ENCODE results near the gene UBE2A. TPM values are rescaled to one million over a fixed set of nuclear protein-coding genes. Genes with fewer than 3 reads are reported as not detected.
A peak's percentile ranks its signal among the peaks of the same experiment; 100 is the strongest.

UBE2A gene
- total and polyA plus RNA-seq, 2 donors (not counting 1 experiment from before 2014, with no cell fraction given): 50.3 to 70.9 TPM

- Mint-ChIP-seq H3K4me3 (peak overlapping the region; percentile 97), H3K27ac (peak overlapping the region; percentile 99), H3K9me3 (ENCODE audit: insufficient read depth) (no peaks in the 10 kb centered on the region), H3K4me1 (peaks cover 42% of the 10 kb centered on the region), H3K27me3 (no peaks in the 10 kb centered on the region)
- TF ChIP-seq EZH2 (IDR thresholded peaks at IDR 0.05; ENCODE audit: borderline replicate concordance, insufficient read depth, low read depth, low read length, poor library complexity, severe bottlenecking): no peak
- no peak for TF ChIP-seq CTCF (IDR thresholded peaks at IDR 0.05)
- CTCF ChIA-PET: interaction anchor here (0.9 to 1.8 kb wide), 4 partner anchors 28 to 151 kb away, joined by 3 to 16 read pairs (median 4); partner anchors contain the start of gene SOWAHD
- ATAC-seq (ENCODE audit: low read depth): no peak
- peak overlapping the region; percentile 87 to 94 for H3K27ac ChIP-seq (ENCODE audit: low read length in 2 of 2)
- peaks cover 0 to 4% of the 10 kb centered on the region in 2 experiments for H3K36me3 ChIP-seq (replicated peaks in 1 of 2; ENCODE audit: control extremely low read depth in 1 of 2, control insufficient read depth in 1 of 2, extremely low read depth in 1 of 2, insufficient read depth in 2 of 2, low read length in 1 of 2)
- peak overlapping the region; percentile 73 for H3K4me2 ChIP-seq (replicated peaks; ENCODE audit: low read depth, low read length, poor library complexity, severe bottlenecking)
- H3K9me3 ChIP-seq (ENCODE audit: control extremely low read depth in 1 of 3, control insufficient read depth in 2 of 3, insufficient read depth in 1 of 3, low read length in 2 of 3): no peaks in the 10 kb centered on the region
- H3K79me2 ChIP-seq (ENCODE audit: control insufficient read depth, insufficient read depth, low read length): peaks cover 23% of the 10 kb centered on the region
- no peaks in the 10 kb centered on the region for H4K20me1 ChIP-seq (ENCODE audit: control insufficient read depth, insufficient read depth, low read length, poor library complexity, severe bottlenecking)
- H3K4me3 ChIP-seq (ENCODE audit: control extremely low read depth in 1 of 5, extremely low read depth in 1 of 5, insufficient read depth in 1 of 5, low read depth in 2 of 5, low read length in 4 of 5): peak overlapping the region in 4 of 5 experiments; percentile 54 to 78 (median 71)
- peak overlapping the region; percentile 76 for H3K9ac ChIP-seq (ENCODE audit: low read length)
- POLR2A ChIA-PET: interaction anchor here (0.6 to 2.5 kb wide), 4 partner anchors 11 to 264 kb away, joined by 3 to 17 read pairs (median 3); partner anchors contain the start of gene UBE2A
- H3K27me3 ChIP-seq (replicated peaks in 1 of 4; ENCODE audit: control extremely low read depth in 1 of 4, control insufficient read depth in 3 of 4, insufficient read depth in 4 of 4, low read length in 3 of 4): no peaks in the 10 kb centered on the region
- no peak for DNase-seq
- 60% methylated on average over 1 of the region's 7 CpGs for WGBS (ENCODE audit: insufficient coverage)
- peaks cover 12 to 29% of the 10 kb centered on the region in 2 donors for H3K4me1 ChIP-seq (ENCODE audit: control insufficient read depth in 2 of 2, insufficient read depth in 2 of 2, low read length in 2 of 2)
- peak overlapping the region; percentile 67 for H2AFZ ChIP-seq (ENCODE audit: insufficient read depth, low read depth, low read length, poor library complexity, severe bottlenecking)
- intact Hi-C loops (cut with micrococcal nuclease): loop anchor here (2.0 to 5.0 kb wide), 4 partner anchors 90 to 185 kb away; partner anchors contain the start of genes RPL39 and SLC25A5
Measured at GRCh38 chrX:119607018-119607389, 32.6 kb downstream of the UBE2A start.

GRCh38 chrX:119614776-119615175, 40.4 kb downstream of the UBE2A start:
- no peaks in the 10 kb centered on the region for H4K20me1 ChIP-seq (ENCODE audit: control insufficient read depth, insufficient read depth, low read length, poor library complexity, severe bottlenecking)
- H3K79me2 ChIP-seq (ENCODE audit: control insufficient read depth, insufficient read depth, low read length): no peaks in the 10 kb centered on the region
- H3K4me2 ChIP-seq (replicated peaks; ENCODE audit: low read depth, low read length, poor library complexity, severe bottlenecking): no peak overlapping the region
- POLR2A ChIA-PET: no interaction called here
- CTCF ChIA-PET: interaction anchor here (1.5 kb wide), 1 partner anchor 140 kb away, joined by 4 read pairs; no protein-coding TSS in a partner anchor
- H3K9ac ChIP-seq (ENCODE audit: low read length): no peak overlapping the region
- H3K9me3 ChIP-seq (ENCODE audit: control extremely low read depth in 1 of 3, control insufficient read depth in 2 of 3, insufficient read depth in 1 of 3, low read length in 2 of 3): no peaks in the 10 kb centered on the region
- peaks cover 56 to 65% of the 10 kb centered on the region in 2 donors for H3K4me1 ChIP-seq (ENCODE audit: control insufficient read depth in 2 of 2, insufficient read depth in 2 of 2, low read length in 2 of 2)
- Mint-ChIP-seq H3K4me1 (peaks cover 60% of the 10 kb centered on the region), H3K4me3 (no peak overlapping the region), H3K27ac (no peak overlapping the region), H3K27me3 (no peaks in the 10 kb centered on the region), H3K9me3 (ENCODE audit: insufficient read depth) (no peaks in the 10 kb centered on the region)
- intact Hi-C loops (cut with micrococcal nuclease): loop anchor here (5.0 kb wide), 1 partner anchor 73 kb away; no protein-coding TSS in a partner anchor
- WGBS (ENCODE audit: insufficient coverage): 87% methylated on average over 3 of the region's 13 CpGs
- H3K27ac ChIP-seq (ENCODE audit: low read length in 2 of 2): no peak overlapping the region
- TF ChIP-seq CTCF (IDR thresholded peaks at IDR 0.05): no peak
- no peak for TF ChIP-seq EZH2 (IDR thresholded peaks at IDR 0.05; ENCODE audit: borderline replicate concordance, insufficient read depth, low read depth, low read length, poor library complexity, severe bottlenecking)
- H3K27me3 ChIP-seq (replicated peaks in 1 of 4; ENCODE audit: control extremely low read depth in 1 of 4, control insufficient read depth in 3 of 4, insufficient read depth in 4 of 4, low read length in 3 of 4): no peaks in the 10 kb centered on the region
- H3K36me3 ChIP-seq (replicated peaks in 1 of 2; ENCODE audit: control extremely low read depth in 1 of 2, control insufficient read depth in 1 of 2, extremely low read depth in 1 of 2, insufficient read depth in 2 of 2, low read length in 1 of 2): no peaks in the 10 kb centered on the region
- no peak for DNase-seq
- no peak for ATAC-seq (ENCODE audit: low read depth)
- H2AFZ ChIP-seq (ENCODE audit: insufficient read depth, low read depth, low read length, poor library complexity, severe bottlenecking): no peak overlapping the region
- H3K4me3 ChIP-seq (ENCODE audit: control extremely low read depth in 1 of 5, extremely low read depth in 1 of 5, insufficient read depth in 1 of 5, low read depth in 2 of 5, low read length in 4 of 5): no peak overlapping the region

Data from B cell (primary cell).